ENCODE results near the gene PLEKHM1. TPM values are rescaled to one million over a fixed set of nuclear protein-coding genes. Genes with fewer than 3 reads are reported as not detected.

Gene PLEKHM1
- total RNA-seq, 1 donor from 2014 or later = 69.6 TPM

GRCh38 chr17:45433159-45433535, 57.4 kb downstream of the PLEKHM1 start:
- Histone ChIP-seq H3K27me3 (ENCODE audit: low read depth) (no peaks in the 10 kb centered on the region), H3K9me3 (no peaks in the 10 kb centered on the region), H3K4me1 (peaks cover 42% of the 10 kb centered on the region), H3K27ac (peak overlapping the region; percentile 84), H3K36me3 (peaks cover 35% of the 10 kb centered on the region), H3K4me3 (peak overlapping the region; percentile 74)
- TF ChIP-seq, protein P1, sequence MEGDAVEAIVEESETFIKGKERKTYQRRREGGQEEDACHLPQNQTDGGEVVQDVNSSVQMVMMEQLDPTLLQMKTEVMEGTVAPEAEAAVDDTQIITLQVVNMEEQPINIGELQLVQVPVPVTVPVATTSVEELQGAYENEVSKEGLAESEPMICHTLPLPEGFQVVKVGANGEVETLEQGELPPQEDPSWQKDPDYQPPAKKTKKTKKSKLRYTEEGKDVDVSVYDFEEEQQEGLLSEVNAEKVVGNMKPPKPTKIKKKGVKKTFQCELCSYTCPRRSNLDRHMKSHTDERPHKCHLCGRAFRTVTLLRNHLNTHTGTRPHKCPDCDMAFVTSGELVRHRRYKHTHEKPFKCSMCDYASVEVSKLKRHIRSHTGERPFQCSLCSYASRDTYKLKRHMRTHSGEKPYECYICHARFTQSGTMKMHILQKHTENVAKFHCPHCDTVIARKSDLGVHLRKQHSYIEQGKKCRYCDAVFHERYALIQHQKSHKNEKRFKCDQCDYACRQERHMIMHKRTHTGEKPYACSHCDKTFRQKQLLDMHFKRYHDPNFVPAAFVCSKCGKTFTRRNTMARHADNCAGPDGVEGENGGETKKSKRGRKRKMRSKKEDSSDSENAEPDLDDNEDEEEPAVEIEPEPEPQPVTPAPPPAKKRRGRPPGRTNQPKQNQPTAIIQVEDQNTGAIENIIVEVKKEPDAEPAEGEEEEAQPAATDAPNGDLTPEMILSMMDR (IDR thresholded peaks at IDR 0.05) = no peak
- DNase-seq (peak; percentile 50), ATAC-seq (no peak)
- intact Hi-C loops (cut with DNase I) = no loop called here

GRCh38 chr17:45432405-45433158, 57.9 kb downstream of the PLEKHM1 start, which contains the start of gene ARHGAP27:
TSS of gene ARHGAP27 (minus strand) at chr17:45432870. CDS start at chr17:45430279, 2,591 bp downstream.
- peak; percentile 85 for DNase-seq
- peak within 1 kb of the TSS; percentile 84 for H3K27ac ChIP-seq
- no peaks in the 10 kb centered on the region for H3K27me3 ChIP-seq (ENCODE audit: low read depth)
- intact Hi-C loops (cut with DNase I) = no loop called here
- H3K4me1 ChIP-seq = peaks cover 48% of the 10 kb centered on the region
- peak; percentile 11 to 32 for ATAC-seq
- TF ChIP-seq, protein P1 (IDR thresholded peaks at IDR 0.05) = no peak
- H3K4me3 ChIP-seq = peak within 1 kb of the TSS; percentile 74
- no peaks in the 10 kb centered on the region for H3K9me3 ChIP-seq
- H3K36me3 ChIP-seq = peaks cover 30% of the 10 kb centered on the region

DNA sequence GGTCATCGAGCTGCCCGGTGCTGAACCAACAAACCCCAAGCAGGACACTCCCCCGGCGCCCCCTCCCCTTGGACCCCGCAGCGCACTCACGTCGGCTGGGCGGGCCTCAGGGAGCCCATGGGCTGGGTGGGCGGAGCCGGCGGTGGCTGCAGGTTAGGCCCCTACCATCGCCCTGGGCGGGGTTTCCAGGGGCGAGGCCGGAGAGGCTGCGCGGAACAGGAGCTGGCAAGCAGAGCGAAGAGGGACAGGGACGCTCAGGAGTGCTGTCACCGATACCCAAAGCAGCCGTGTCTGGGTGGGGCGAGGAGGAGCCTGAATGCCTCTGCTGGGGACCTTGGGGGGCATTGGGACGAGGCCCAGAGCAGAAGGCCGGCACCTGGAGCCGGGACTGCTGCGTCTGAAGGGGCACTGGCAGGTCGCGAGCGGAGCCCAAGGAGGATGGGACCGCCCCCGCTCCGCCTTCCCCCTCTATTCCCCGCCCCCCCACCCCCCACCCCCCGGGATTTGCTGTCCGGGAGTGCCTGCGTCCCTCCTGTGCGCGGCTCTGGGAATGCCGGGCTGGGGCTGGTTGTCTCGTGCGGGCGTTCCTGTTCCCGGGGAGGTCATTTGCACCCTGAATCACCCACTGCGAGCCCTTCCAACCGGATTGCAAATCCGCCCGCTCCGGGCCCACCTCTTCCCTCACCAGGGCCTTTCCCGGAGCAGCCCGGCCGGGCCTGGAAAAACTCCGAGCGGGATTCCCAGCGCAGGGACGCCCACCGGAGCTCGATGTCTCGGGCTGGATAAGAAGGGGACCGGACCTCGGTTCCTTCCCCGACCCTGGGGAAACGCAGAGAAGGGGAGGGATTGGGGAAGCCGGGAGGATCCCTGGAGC, 58.8 kb downstream of the PLEKHM1 start:
- DNase-seq = peak; percentile 97
- peak; percentile 90 for ATAC-seq
- intact Hi-C loops (cut with DNase I) = no loop called here
- Histone ChIP-seq H3K4me3 (peak overlapping the region; percentile 74), H3K27me3 (ENCODE audit: low read depth) (no peaks in the 10 kb centered on the region), H3K36me3 (peaks cover 21% of the 10 kb centered on the region), H3K4me1 (peaks cover 52% of the 10 kb centered on the region), H3K9me3 (no peaks in the 10 kb centered on the region), H3K27ac (peak overlapping the region; percentile 84)
- TF ChIP-seq, protein P1 (IDR thresholded peaks at IDR 0.05) = no peak

DNA sequence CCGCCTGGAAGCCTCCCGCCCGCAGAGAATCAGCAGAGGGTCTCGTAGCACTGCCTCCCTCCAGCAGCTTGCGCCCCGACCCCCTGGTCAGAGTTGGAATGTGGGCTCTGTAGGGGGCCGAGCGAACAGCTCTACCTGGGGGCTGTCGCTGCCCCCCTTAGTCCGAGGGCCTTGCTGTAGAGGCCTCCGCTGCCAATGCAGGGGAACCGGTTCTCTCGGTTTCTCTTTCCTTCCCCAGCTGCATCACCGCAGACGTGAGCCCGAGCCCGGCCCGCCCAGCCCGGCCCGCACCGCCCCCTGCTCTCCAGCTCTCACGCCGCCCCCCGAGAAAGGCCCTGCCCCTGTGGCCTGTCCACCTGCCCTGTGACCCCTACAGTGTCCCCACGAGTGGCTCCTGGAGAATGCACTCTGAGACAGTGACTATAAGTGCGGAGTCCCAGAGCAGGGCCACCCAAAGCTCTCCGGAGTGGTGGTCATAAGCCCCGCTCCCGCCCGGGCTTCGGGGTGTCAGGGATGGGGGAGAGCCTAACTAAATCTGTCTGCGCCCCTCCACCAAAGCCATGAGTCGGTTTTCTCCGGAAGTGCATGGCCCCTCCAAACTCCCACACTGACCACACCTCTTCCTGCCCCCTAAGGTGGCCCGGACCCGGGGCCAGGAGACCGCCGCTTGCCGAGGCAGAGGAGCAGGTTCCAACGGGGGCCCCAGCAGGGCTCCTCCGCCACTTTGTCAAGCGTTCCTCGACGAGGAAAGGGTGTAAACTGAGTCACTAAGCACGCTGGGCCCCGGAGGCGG, 59.6 kb downstream of the PLEKHM1 start:
- no peaks in the 10 kb centered on the region for H3K9me3 ChIP-seq
- intact Hi-C loops (cut with DNase I) = no loop called here
- TF ChIP-seq, protein P1 (IDR thresholded peaks at IDR 0.05) = no peak
- H3K27ac ChIP-seq = peak overlapping the region; percentile 84
- ATAC-seq (peak; percentile 73 to 79), DNase-seq (peak; percentile 88)
- H3K4me1 ChIP-seq = peaks cover 54% of the 10 kb centered on the region
- H3K27me3 ChIP-seq (ENCODE audit: low read depth) = no peaks in the 10 kb centered on the region
- peak overlapping the region; percentile 74 for H3K4me3 ChIP-seq
- peaks cover 13% of the 10 kb centered on the region for H3K36me3 ChIP-seq

Data from lower lobe of right lung (tissue), 2 donors.